Smooth muscle cell (in vitro differentiated cells): Measurements from ENCODE around the gene NRG3. TPM values are rescaled to one million over a fixed set of nuclear protein-coding genes. Genes with fewer than 3 reads are reported as not detected.

Experiments used
- DNase-seq: peaks from one replicate; lab custom pipeline; 2025; ENCODE audit not compliant: unreplicated experiment; lab: John Stamatoyannopoulos, UW
- H2AFZ ChIP-seq: fragments of 200-600 bp; sonication (generic); 2 replicates; pipeline ENCODE4 v1.6.0; 2016; ENCODE audit warnings: antibody characterized with exemption, low read depth, mild to moderate bottlenecking
- H3F3A ChIP-seq: fragments of 200-600 bp; sonication (generic); 2 replicates; pipeline ENCODE4 v1.6.0; 2017; ENCODE audit warnings: antibody characterized with exemption, low read depth
- H3K27ac ChIP-seq: fragments of 200-600 bp; sonication (generic); 2 replicates; pipeline ENCODE4 v1.5.1; 2016; ENCODE audit warnings: low read depth, mild to moderate bottlenecking
- H3K27me3 ChIP-seq: fragments of 200-600 bp; sonication (generic); 2 replicates; pipeline ENCODE4 v1.6.1; 2016; ENCODE audit warnings: low read depth, mild to moderate bottlenecking
- H3K36me3 ChIP-seq: fragments of 200-600 bp; sonication (generic); 2 replicates; pipeline ENCODE4 v1.5.1; 2016; ENCODE audit warnings: low read depth
- H3K4me1 ChIP-seq: fragments of 200-600 bp; sonication (generic); 2 replicates; pipeline ENCODE4 v1.5.1; 2016; ENCODE audit warnings: low read depth
- H3K4me2 ChIP-seq: fragments of 200-600 bp; sonication (generic); 2 replicates; pipeline ENCODE4 v1.6.0; 2016; ENCODE audit warnings: mild to moderate bottlenecking
- H3K4me3 ChIP-seq: fragments of 200-600 bp; sonication (generic); 2 replicates; pipeline ENCODE4 v1.5.1; 2016; ENCODE audit warnings: mild to moderate bottlenecking
- H3K79me2 ChIP-seq: fragments of 200-600 bp; sonication (generic); 2 replicates; pipeline ENCODE4 v1.6.0; 2016; ENCODE audit warnings: low read depth, mild to moderate bottlenecking
- H3K9ac ChIP-seq: fragments of 200-600 bp; sonication (generic); 2 replicates; pipeline ENCODE4 v1.6.0; 2016; ENCODE audit warnings: low read depth
- H3K9me3 ChIP-seq: fragments of 200-600 bp; sonication (generic); replicated peaks from 2 replicates; pipeline ENCODE4 v1.5.1; 2016; ENCODE audit warnings: low read depth
- H4K20me1 ChIP-seq: fragments of 200-600 bp; sonication (generic); 2 replicates; pipeline ENCODE4 v1.6.0; 2016; ENCODE audit warnings: low read depth
- WGBS: methylation state at CpG from one replicate; pipeline ENCODE4 v1.1.7; 2016; ENCODE audit warnings: low lambda C conversion rate; 5-methylcytosine and 5-hydroxymethylcytosine counted together
- polyA plus RNA-seq: library from polyadenylated mRNA; unstranded; fragments of >200 nt; fragmentation: Nextera tagmentation; extraction: Ambion mirVana; gene quantifications from 2 replicates; pipeline ENCODE4 v1.2.1, GENCODE V29; 2016
- total RNA-seq: library from RNA; depleted of rRNA; stranded (reverse); fragments of >200 nt; gene quantifications from 2 replicates; pipeline ENCODE4 v1.2.3, GENCODE V29; 2014
- TF ChIP-seq, protein P1 (sequence below): fragments of 200-600 bp; sonication (generic); IDR thresholded peaks from 2 replicates; pipeline ENCODE4 v1.5.1; 2017; ENCODE audit warnings: borderline replicate concordance, mild to moderate bottlenecking, antibody characterized with exemption; ENCODE audit not compliant: insufficient read depth, poor library complexity, severe bottlenecking

Gene NRG3
- total and polyA plus RNA-seq, 2 experiments from 2014 or later, result 4.0 to 4.8 TPM

GRCh38 chr10:82394987-82395386, 520.0 kb downstream of the NRG3 start:
- Histone ChIP-seq H4K20me1 (no peaks in the 10 kb centered on the region), H3K4me1 (no peaks in the 10 kb centered on the region), H3F3A (no peaks in the 10 kb centered on the region), H3K4me3 (no peak overlapping the region), H3K36me3 (no peaks in the 10 kb centered on the region), H3K4me2 (no peak overlapping the region), H3K27ac (no peak overlapping the region), H3K9me3 (no peaks in the 10 kb centered on the region), H3K9ac (no peak overlapping the region), H2AFZ (no peak overlapping the region), H3K79me2 (no peaks in the 10 kb centered on the region), H3K27me3 (no peaks in the 10 kb centered on the region)
- no peak for DNase-seq
- TF ChIP-seq, protein P1, sequence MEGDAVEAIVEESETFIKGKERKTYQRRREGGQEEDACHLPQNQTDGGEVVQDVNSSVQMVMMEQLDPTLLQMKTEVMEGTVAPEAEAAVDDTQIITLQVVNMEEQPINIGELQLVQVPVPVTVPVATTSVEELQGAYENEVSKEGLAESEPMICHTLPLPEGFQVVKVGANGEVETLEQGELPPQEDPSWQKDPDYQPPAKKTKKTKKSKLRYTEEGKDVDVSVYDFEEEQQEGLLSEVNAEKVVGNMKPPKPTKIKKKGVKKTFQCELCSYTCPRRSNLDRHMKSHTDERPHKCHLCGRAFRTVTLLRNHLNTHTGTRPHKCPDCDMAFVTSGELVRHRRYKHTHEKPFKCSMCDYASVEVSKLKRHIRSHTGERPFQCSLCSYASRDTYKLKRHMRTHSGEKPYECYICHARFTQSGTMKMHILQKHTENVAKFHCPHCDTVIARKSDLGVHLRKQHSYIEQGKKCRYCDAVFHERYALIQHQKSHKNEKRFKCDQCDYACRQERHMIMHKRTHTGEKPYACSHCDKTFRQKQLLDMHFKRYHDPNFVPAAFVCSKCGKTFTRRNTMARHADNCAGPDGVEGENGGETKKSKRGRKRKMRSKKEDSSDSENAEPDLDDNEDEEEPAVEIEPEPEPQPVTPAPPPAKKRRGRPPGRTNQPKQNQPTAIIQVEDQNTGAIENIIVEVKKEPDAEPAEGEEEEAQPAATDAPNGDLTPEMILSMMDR, result no peak
- 97% methylated on average over 5 of the region's 5 CpGs for WGBS

DNA sequence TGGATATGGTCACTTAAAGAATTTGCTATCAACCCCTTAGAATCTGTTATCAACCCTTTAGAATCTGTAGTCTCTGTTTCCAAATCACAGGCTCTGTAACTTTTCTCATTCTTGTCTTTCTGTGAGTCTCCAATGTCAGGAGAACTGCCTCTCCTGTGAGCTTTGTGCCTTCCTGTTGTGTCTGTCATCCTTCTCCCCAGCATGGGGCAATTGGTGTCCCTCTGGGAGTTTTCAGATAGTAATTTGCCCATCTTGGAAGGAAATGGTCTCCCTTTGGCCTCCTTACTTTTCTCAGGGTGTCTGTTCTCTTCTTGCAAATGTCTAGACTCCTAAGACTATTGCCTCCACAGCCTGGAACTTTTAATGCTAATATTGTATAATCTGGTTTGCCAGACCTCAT, 521.9 kb downstream of the NRG3 start:
- Histone ChIP-seq H3K27ac (no peak overlapping the region), H3K4me3 (no peak overlapping the region), H3K79me2 (no peaks in the 10 kb centered on the region), H3K27me3 (no peaks in the 10 kb centered on the region), H3F3A (no peaks in the 10 kb centered on the region), H3K9me3 (no peaks in the 10 kb centered on the region), H3K36me3 (no peaks in the 10 kb centered on the region), H3K4me2 (no peak overlapping the region), H3K9ac (no peak overlapping the region), H4K20me1 (no peaks in the 10 kb centered on the region), H3K4me1 (no peaks in the 10 kb centered on the region), H2AFZ (no peak overlapping the region)
- no peak for DNase-seq
- TF ChIP-seq, protein P1, result no peak

DNA sequence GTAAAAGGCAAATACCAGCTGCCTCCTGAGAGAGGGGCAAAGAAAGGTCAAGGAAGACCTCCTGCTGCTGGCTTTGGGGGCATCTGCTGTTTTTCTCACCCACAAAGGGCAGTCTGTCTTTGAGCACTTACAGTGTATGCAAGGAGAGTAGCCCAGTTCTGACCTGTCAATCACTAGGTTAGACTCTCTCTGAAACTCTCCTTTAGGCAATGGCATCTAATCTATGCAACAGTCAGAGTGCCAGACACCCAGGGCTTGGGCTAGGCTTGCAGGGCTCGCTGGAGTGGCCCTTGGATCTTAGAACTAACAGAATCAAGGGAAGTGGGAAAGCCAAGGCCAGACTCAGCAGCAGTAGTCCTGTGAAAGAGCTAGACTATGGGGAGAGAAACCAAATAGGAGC, 522.9 kb downstream of the NRG3 start:
- Histone ChIP-seq H3K4me3 (no peak overlapping the region), H3K79me2 (no peaks in the 10 kb centered on the region), H3K9me3 (no peaks in the 10 kb centered on the region), H3K4me2 (no peak overlapping the region), H3K27ac (no peak overlapping the region), H3K9ac (no peak overlapping the region), H3K4me1 (no peaks in the 10 kb centered on the region), H3K36me3 (no peaks in the 10 kb centered on the region), H4K20me1 (no peaks in the 10 kb centered on the region), H2AFZ (no peak overlapping the region), H3F3A (no peaks in the 10 kb centered on the region), H3K27me3 (no peaks in the 10 kb centered on the region)
- no peak for DNase-seq
- 19% methylated on average over 1 of the region's 1 CpG for WGBS
- TF ChIP-seq, protein P1, result no peak

- Histone ChIP-seq H3K27me3 (no peaks in the 10 kb centered on the region), H4K20me1 (no peaks in the 10 kb centered on the region), H3K4me1 (no peaks in the 10 kb centered on the region), H3K9ac (no peak overlapping the region), H3K79me2 (no peaks in the 10 kb centered on the region), H3K27ac (no peak overlapping the region), H3K4me2 (no peak overlapping the region), H2AFZ (no peak overlapping the region), H3K36me3 (no peaks in the 10 kb centered on the region), H3K4me3 (no peak overlapping the region), H3K9me3 (no peaks in the 10 kb centered on the region), H3F3A (no peaks in the 10 kb centered on the region)
- WGBS, result 81% methylated on average over 2 of the region's 2 CpGs
- TF ChIP-seq, protein P1, result no peak
- DNase-seq, result no peak
Measured at GRCh38 chr10:82399850-82400249, 524.9 kb downstream of the NRG3 start.
